Caco-2 (cell line): Measurements from ENCODE around the gene TEX22. TPM values are rescaled to one million over a fixed set of nuclear protein-coding genes. Genes with fewer than 3 reads are reported as not detected.

Experiments
- BruUV-seq: library from RNA; stranded (reverse); fragments of 400-500 nt; replicated peaks from 2 replicates; lab custom pipeline; 2021; lab: Mats Ljungman, UMichigan
- CTCF ChIA-PET: fragments of 300-600 bp; sonication (Branson Sonifier 250); formaldehyde crosslinking; loops from one replicate; lab custom pipeline; 2022; ENCODE audit warnings: antibody characterized with exemption; lab: Charles Lee
- POLR2A ChIA-PET: fragments of 300-600 bp; sonication (Branson Sonifier 250); formaldehyde crosslinking; loops from one replicate; lab custom pipeline; 2022; ENCODE audit warnings: antibody characterized with exemption; lab: Charles Lee
- DNase-seq, 2 experiments: peaks; one replicate each; pipeline versions ENCODE4 v3.0.0 to v3.0.0-alpha.2; 2020 to 2022
- H3K27me3 ChIP-seq: replicated peaks from 2 replicates; pipeline ENCODE4 v1.6.0; 2011; ENCODE audit warnings: low read length; ENCODE audit not compliant: control insufficient read depth, insufficient read depth
- H3K36me3 ChIP-seq: 2 replicates; pipeline ENCODE4 v1.5.1; 2011; ENCODE audit warnings: low read length; ENCODE audit not compliant: control insufficient read depth, insufficient read depth
- H3K4me1 ChIP-seq: fragments of 250-450 bp; sonication (Bioruptor Pico); 2 replicates; pipeline ENCODE4 v1.5.1; 2020; ENCODE audit warnings: mild to moderate bottlenecking
- H3K4me3 ChIP-seq: 2 replicates; pipeline ENCODE4 v1.5.1; 2011; ENCODE audit warnings: low read depth, mild to moderate bottlenecking, control low read depth, low read length
- H3K9me3 ChIP-seq: fragments of 250-450 bp; sonication (Bioruptor Pico); 2 replicates; pipeline ENCODE4 v1.5.1; 2020; ENCODE audit warnings: mild to moderate bottlenecking, moderate library complexity
- H3K27ac Mint-ChIP-seq: one replicate; pipeline ENCODE4 v1.8.0; 2022; ENCODE audit warnings: mixed read lengths; ENCODE audit not compliant: unreplicated experiment
- H3K27me3 Mint-ChIP-seq: one replicate; pipeline ENCODE4 v1.8.0; 2022; ENCODE audit warnings: mixed read lengths; ENCODE audit not compliant: insufficient read depth, unreplicated experiment
- H3K36me3 Mint-ChIP-seq: one replicate; pipeline ENCODE4 v1.8.0; 2022; ENCODE audit warnings: mild to moderate bottlenecking, mixed read lengths; ENCODE audit not compliant: insufficient read depth, unreplicated experiment
- H3K4me1 Mint-ChIP-seq: one replicate; pipeline ENCODE4 v1.8.0; 2022; ENCODE audit warnings: low read depth, mixed read lengths; ENCODE audit not compliant: unreplicated experiment
- H3K4me3 Mint-ChIP-seq: one replicate; pipeline ENCODE4 v1.8.0; 2022; ENCODE audit warnings: mild to moderate bottlenecking, moderate library complexity, mixed read lengths; ENCODE audit not compliant: unreplicated experiment
- H3K9me3 Mint-ChIP-seq: one replicate; pipeline ENCODE4 v1.8.0; 2022; ENCODE audit warnings: mixed read lengths; ENCODE audit not compliant: unreplicated experiment
- CTCF ChIP-seq, 2 experiments: fragments of 200-600 bp in 1 of 2; IDR thresholded peaks; 1 replicate in 1 of 2; 2 replicates in 1 of 2; pipeline versions ENCODE4 v1.5.1 to v1.8.0; 2011 to 2022; ENCODE audit warnings: antibody characterized with exemption in 1 of 2, control low read depth in 1 of 2, inconsistent platforms in 1 of 2, low read depth in 1 of 2, low read length in 1 of 2, mild to moderate bottlenecking in 1 of 2, moderate library complexity in 1 of 2; ENCODE audit not compliant: insufficient read depth in 1 of 2, severe bottlenecking in 1 of 2, unreplicated experiment in 1 of 2
- intact Hi-C: fragments of 100-400 bp; cut with micrococcal nuclease; formaldehyde crosslinking; loops from one replicate; pipeline ENCODE4 v1.10.0; 2022; ENCODE audit not compliant: unreplicated experiment
- total RNA-seq: library from RNA; stranded (reverse); gene quantifications from 2 replicates; pipeline ENCODE4 v1.2.3, GENCODE V29; 2022

Gene TEX22
- total RNA-seq, 1 experiment from 2014 or later, result 0.86 TPM

GRCh38 chr14:105409364-105409763 is 11.0 kb downstream of the TEX22 start:
- Mint-ChIP-seq H3K36me3 (no peaks in the 10 kb centered on the region), H3K4me3 (no peak overlapping the region), H3K27me3 (peaks cover 10% of the 10 kb centered on the region), H3K9me3 (no peaks in the 10 kb centered on the region), H3K27ac (no peak overlapping the region), H3K4me1 (no peaks in the 10 kb centered on the region)
- Histone ChIP-seq H3K36me3 (no peaks in the 10 kb centered on the region), H3K27me3 (no peaks in the 10 kb centered on the region), H3K9me3 (no peaks in the 10 kb centered on the region), H3K4me1 (peaks cover 5% of the 10 kb centered on the region; the same call in 1 of the 2 replicates), H3K4me3 (no peak overlapping the region)
- ChIA-PET POLR2A (no interaction called here), CTCF (interaction anchor here (0.7 kb wide), 2 partner anchors 208 to 618 kb away, joined by 3 read pairs; no protein-coding TSS in a partner anchor)
- TF ChIP-seq CTCF (IDR thresholded peaks at IDR 0.05; ENCODE audit: insufficient read depth in 1 of 2, low read depth in 1 of 2, low read length in 1 of 2, severe bottlenecking in 1 of 2, unreplicated experiment in 1 of 2), result no peak
- DNase-seq, result no peak
- intact Hi-C loops, result no loop called here
- BruUV-seq, result no TSS peak

- Histone ChIP-seq H3K4me3 (peak overlapping the region; percentile 23; the same call in 1 of the 2 replicates), H3K27me3 (no peaks in the 10 kb centered on the region), H3K36me3 (no peaks in the 10 kb centered on the region), H3K9me3 (no peaks in the 10 kb centered on the region), H3K4me1 (peaks cover 5% of the 10 kb centered on the region; the same call in 1 of the 2 replicates)
- no peaks in the 10 kb centered on the region for H3K36me3 Mint-ChIP-seq
- peaks cover 10% of the 10 kb centered on the region for H3K27me3 Mint-ChIP-seq
- no peak for DNase-seq
- no TSS peak for BruUV-seq
- H3K27ac Mint-ChIP-seq, result no peak overlapping the region
- peak overlapping the region; percentile 61 for H3K4me3 Mint-ChIP-seq
- intact Hi-C loops, result no loop called here
- TF ChIP-seq CTCF (IDR thresholded peaks at IDR 0.05; ENCODE audit: insufficient read depth in 1 of 2, low read depth in 1 of 2, low read length in 1 of 2, severe bottlenecking in 1 of 2, unreplicated experiment in 1 of 2), result no peak
- H3K4me1 Mint-ChIP-seq, result no peaks in the 10 kb centered on the region
- H3K9me3 Mint-ChIP-seq, result no peaks in the 10 kb centered on the region
- CTCF ChIA-PET, result interaction anchor here (1.6 kb wide), 1 partner anchor 40 kb away, joined by 3 read pairs; no protein-coding TSS in a partner anchor
- POLR2A ChIA-PET, result interaction anchor here (1.3 kb wide), 1 partner anchor 11 kb away, joined by 4 read pairs; no protein-coding TSS in a partner anchor
Observed at GRCh38 chr14:105410642-105411016, 12.3 kb downstream of the TEX22 start.

- peak in 1 of 2 experiments; percentile 65 for DNase-seq
- peaks cover 10% of the 10 kb centered on the region for H3K27me3 Mint-ChIP-seq
- H3K4me1 ChIP-seq, result peaks cover 5% of the 10 kb centered on the region; the same call in 1 of the 2 replicates
- ChIA-PET POLR2A (interaction anchor here (1.3 kb wide), 1 partner anchor 12 kb away, joined by 4 read pairs; no protein-coding TSS in a partner anchor), CTCF (interaction anchor here (1.0 to 1.6 kb wide), 2 partner anchors 41 to 78 kb away, joined by 3 to 4 read pairs; no protein-coding TSS in a partner anchor)
- intact Hi-C loops, result no loop called here
- H3K27ac Mint-ChIP-seq, result no peak overlapping the region
- H3K4me3 ChIP-seq, result peak overlapping the region; percentile 23
- H3K4me3 Mint-ChIP-seq, result peak overlapping the region; percentile 61
- no TSS peak for BruUV-seq
- no peaks in the 10 kb centered on the region for H3K9me3 Mint-ChIP-seq
- H3K27me3 ChIP-seq, result no peaks in the 10 kb centered on the region
- no peaks in the 10 kb centered on the region for H3K36me3 ChIP-seq
- H3K9me3 ChIP-seq, result no peaks in the 10 kb centered on the region
- no peaks in the 10 kb centered on the region for H3K36me3 Mint-ChIP-seq
- H3K4me1 Mint-ChIP-seq, result no peaks in the 10 kb centered on the region
- no peak for TF ChIP-seq CTCF (IDR thresholded peaks at IDR 0.05; ENCODE audit: insufficient read depth in 1 of 2, low read depth in 1 of 2, low read length in 1 of 2, severe bottlenecking in 1 of 2, unreplicated experiment in 1 of 2)
Observed at GRCh38 chr14:105411017-105411941, 12.9 kb downstream of the TEX22 start.
